Measurements from ENCODE around the gene HDC. TPM values are rescaled to one million over a fixed set of nuclear protein-coding genes. Genes with fewer than 3 reads are reported as not detected.

HDC gene
- total RNA-seq, 6 donors from 2014 or later = 0.30 to 6.3 (median 3.4) TPM

- no peaks in the 10 kb centered on the region for H3K36me3 ChIP-seq
- ATAC-seq (ENCODE audit: low FRiP score in 2 of 2) (no peak), DNase-seq (no peak)
- 91 to 95% methylated on average over 2 of the region's 2 CpGs for WGBS, 2 donors
- no peaks in the 10 kb centered on the region for H3K9me3 ChIP-seq
- H3K27ac ChIP-seq = no peak overlapping the region
- no peak overlapping the region for H3K4me3 ChIP-seq
- no peaks in the 10 kb centered on the region for H3K4me1 ChIP-seq
- no peaks in the 10 kb centered on the region for H3K27me3 ChIP-seq
- no peak for TF ChIP-seq EP300 (IDR thresholded peaks at IDR 0.05)
- TF ChIP-seq POLR2AphosphoS5 (IDR thresholded peaks at IDR 0.05) = no peak
- TF ChIP-seq, protein P1, sequence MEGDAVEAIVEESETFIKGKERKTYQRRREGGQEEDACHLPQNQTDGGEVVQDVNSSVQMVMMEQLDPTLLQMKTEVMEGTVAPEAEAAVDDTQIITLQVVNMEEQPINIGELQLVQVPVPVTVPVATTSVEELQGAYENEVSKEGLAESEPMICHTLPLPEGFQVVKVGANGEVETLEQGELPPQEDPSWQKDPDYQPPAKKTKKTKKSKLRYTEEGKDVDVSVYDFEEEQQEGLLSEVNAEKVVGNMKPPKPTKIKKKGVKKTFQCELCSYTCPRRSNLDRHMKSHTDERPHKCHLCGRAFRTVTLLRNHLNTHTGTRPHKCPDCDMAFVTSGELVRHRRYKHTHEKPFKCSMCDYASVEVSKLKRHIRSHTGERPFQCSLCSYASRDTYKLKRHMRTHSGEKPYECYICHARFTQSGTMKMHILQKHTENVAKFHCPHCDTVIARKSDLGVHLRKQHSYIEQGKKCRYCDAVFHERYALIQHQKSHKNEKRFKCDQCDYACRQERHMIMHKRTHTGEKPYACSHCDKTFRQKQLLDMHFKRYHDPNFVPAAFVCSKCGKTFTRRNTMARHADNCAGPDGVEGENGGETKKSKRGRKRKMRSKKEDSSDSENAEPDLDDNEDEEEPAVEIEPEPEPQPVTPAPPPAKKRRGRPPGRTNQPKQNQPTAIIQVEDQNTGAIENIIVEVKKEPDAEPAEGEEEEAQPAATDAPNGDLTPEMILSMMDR (IDR thresholded peaks at IDR 0.05) = no peak
- TF ChIP-seq POLR2A (IDR thresholded peaks at IDR 0.05) = no peak
Measured at GRCh38 chr15:50219820-50220219, 45.7 kb downstream of the HDC start.

DNA sequence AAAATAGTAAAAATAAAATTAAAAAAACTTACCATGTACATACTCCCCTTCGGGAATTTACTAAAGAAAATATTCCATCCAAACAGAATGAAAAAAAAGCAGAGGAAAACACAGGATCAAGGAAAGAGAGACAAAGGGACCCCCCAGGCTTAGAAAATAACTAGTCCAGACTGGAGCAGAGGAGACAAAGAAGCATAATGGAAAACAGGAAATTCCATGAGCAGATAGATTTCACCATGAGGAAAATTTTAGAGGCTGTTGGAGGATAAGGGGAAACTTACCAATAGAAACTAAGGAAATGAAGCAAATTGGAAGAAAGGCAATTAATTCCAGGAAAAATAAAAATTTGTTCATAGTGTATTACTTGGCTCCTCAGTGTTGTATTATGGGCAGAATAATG is 46.8 kb downstream of the HDC start:
- H3K27me3 ChIP-seq = no peaks in the 10 kb centered on the region
- no peaks in the 10 kb centered on the region for H3K4me1 ChIP-seq
- TF ChIP-seq POLR2AphosphoS5 (IDR thresholded peaks at IDR 0.05) (no peak), EP300 (IDR thresholded peaks at IDR 0.05) (no peak), POLR2A (IDR thresholded peaks at IDR 0.05) (no peak)
- TF ChIP-seq, protein P1 (IDR thresholded peaks at IDR 0.05) = no peak
- no peaks in the 10 kb centered on the region for H3K9me3 ChIP-seq
- no peak for DNase-seq
- no peaks in the 10 kb centered on the region for H3K36me3 ChIP-seq
- H3K4me3 ChIP-seq = no peak overlapping the region
- WGBS, 2 donors = 58 to 71% methylated on average over 1 of the region's 1 CpG
- no peak overlapping the region for H3K27ac ChIP-seq
- no peak for ATAC-seq (ENCODE audit: low FRiP score in 2 of 2)

DNA sequence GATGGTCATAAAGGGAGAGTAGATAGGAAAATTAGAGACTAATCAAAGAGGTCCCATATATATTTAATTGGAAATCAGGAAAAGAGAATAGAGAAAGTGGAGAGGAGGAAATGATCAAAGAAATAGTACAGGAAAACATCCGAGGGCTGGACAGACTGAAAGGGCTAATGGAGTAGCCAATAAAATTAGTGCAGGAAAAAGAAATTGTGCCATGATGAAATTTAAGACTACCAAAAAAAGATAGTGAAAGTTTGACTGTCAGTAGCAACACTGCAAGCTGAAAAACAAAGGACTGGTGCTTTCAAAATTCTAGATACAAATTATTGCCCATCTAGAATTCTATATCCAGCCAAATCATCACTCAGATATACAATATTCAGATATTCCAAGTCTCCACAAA is 47.2 kb downstream of the HDC start:
- no peak overlapping the region for H3K27ac ChIP-seq
- WGBS, 2 donors = 47 to 58% methylated on average over 1 of the region's 1 CpG
- H3K4me3 ChIP-seq = no peak overlapping the region
- DNase-seq (no peak), ATAC-seq (ENCODE audit: low FRiP score in 2 of 2) (no peak)
- H3K4me1 ChIP-seq = no peaks in the 10 kb centered on the region
- no peaks in the 10 kb centered on the region for H3K27me3 ChIP-seq
- no peaks in the 10 kb centered on the region for H3K9me3 ChIP-seq
- TF ChIP-seq POLR2A (IDR thresholded peaks at IDR 0.05) (no peak), POLR2AphosphoS5 (IDR thresholded peaks at IDR 0.05) (no peak)
- no peaks in the 10 kb centered on the region for H3K36me3 ChIP-seq

- Histone ChIP-seq H3K36me3 (no peaks in the 10 kb centered on the region), H3K9me3 (no peaks in the 10 kb centered on the region), H3K27ac (no peak overlapping the region), H3K4me3 (no peak overlapping the region), H3K4me1 (no peaks in the 10 kb centered on the region), H3K27me3 (no peaks in the 10 kb centered on the region)
- no peak for DNase-seq
- TF ChIP-seq POLR2AphosphoS5 (IDR thresholded peaks at IDR 0.05) = no peak
- TF ChIP-seq, protein P1 (IDR thresholded peaks at IDR 0.05) = no peak
- TF ChIP-seq EP300 (IDR thresholded peaks at IDR 0.05) = no peak
- no peak for TF ChIP-seq POLR2A (IDR thresholded peaks at IDR 0.05)
- ATAC-seq (ENCODE audit: low FRiP score in 2 of 2) = no peak
- 66 to 82% methylated on average over 8 of the region's 8 CpGs for WGBS, 2 donors
Measured at GRCh38 chr15:50210462-50211157, 54.9 kb downstream of the HDC start.

- no peak overlapping the region for H3K27ac ChIP-seq
- DNase-seq (no peak), ATAC-seq (ENCODE audit: low FRiP score in 2 of 2) (no peak)
- H3K36me3 ChIP-seq = no peaks in the 10 kb centered on the region
- no peaks in the 10 kb centered on the region for H3K27me3 ChIP-seq
- no peaks in the 10 kb centered on the region for H3K9me3 ChIP-seq
- no peaks in the 10 kb centered on the region for H3K4me1 ChIP-seq
- H3K4me3 ChIP-seq = no peak overlapping the region
- TF ChIP-seq EP300 (IDR thresholded peaks at IDR 0.05) (no peak), POLR2AphosphoS5 (IDR thresholded peaks at IDR 0.05) (no peak), POLR2A (IDR thresholded peaks at IDR 0.05) (no peak)
- TF ChIP-seq, protein P1 (IDR thresholded peaks at IDR 0.05) = no peak
- 80 to 85% methylated on average over 4 of the region's 4 CpGs for WGBS, 2 donors
Measured at GRCh38 chr15:50209809-50210208, 55.7 kb downstream of the HDC start.

Measured in upper lobe of left lung (tissue), 6 donors.